Ovary (tissue), 3 donors: ENCODE measurements around the gene ABCA2.

Source experiments
- CTCF ChIP-seq, 3 donors: fragments of 450-650 bp in 2 of 3; fragments of 200-600 bp in 1 of 3; IDR thresholded peaks; one replicate each; pipeline versions ENCODE4 v1.5.1 to v1.8.0; 2016 to 2022; ENCODE audit warnings: antibody characterized with exemption in 3 of 3, mild to moderate bottlenecking in 1 of 3
- EP300 ChIP-seq: sonication (generic); formaldehyde crosslinking; IDR thresholded peaks from one replicate; pipeline ENCODE4 v1.6.1; 2017; ENCODE audit warnings: antibody characterized with exemption
- POLR2A ChIP-seq: fragments of 450-650 bp; IDR thresholded peaks from one replicate; pipeline ENCODE4 v1.6.1; 2017; ENCODE audit warnings: antibody characterized with exemption, mild to moderate bottlenecking, moderate library complexity
- donor health status: DM: no; HTN: no; CAD: no.

- TF ChIP-seq CTCF (IDR thresholded peaks at IDR 0.05) (no peak), POLR2A (no peak), EP300 (no peak)
Observed at GRCh38 chr9:137027369-137028262, at the start of gene ABCA2.
